AG10803 (cell line): ENCODE data around the gene GPR12.

Experiments used
- DNase-seq: peaks from one replicate; pipeline ENCODE4 v3.0.0; 2010; ENCODE audit warnings: low read depth
- H3K4me3 ChIP-seq: 2 replicates; pipeline ENCODE4 v1.5.1; 2011; ENCODE audit warnings: mild to moderate bottlenecking, low read length, control low read depth
- CTCF ChIP-seq: conservative IDR thresholded peaks from 2 replicates; pipeline ENCODE4 v1.5.1; 2011; ENCODE audit warnings: mild to moderate bottlenecking, low read length, control low read depth, inconsistent platforms

Gene GPR12

GRCh38 chr13:26716984-26717383 is 43.6 kb downstream of the GPR12 start:
- no peak for TF ChIP-seq CTCF
- no peak for DNase-seq
- H3K4me3 ChIP-seq: no peak overlapping the region

- no peak for DNase-seq
- no peak overlapping the region for H3K4me3 ChIP-seq
- no peak for TF ChIP-seq CTCF
Measured at GRCh38 chr13:26713341-26713740, 47.2 kb downstream of the GPR12 start.

- DNase-seq: no peak
- no peak overlapping the region for H3K4me3 ChIP-seq
- TF ChIP-seq CTCF: no peak
Measured at GRCh38 chr13:26711211-26711610, 49.4 kb downstream of the GPR12 start.

GRCh38 chr13:26710166-26710565 is 50.4 kb downstream of the GPR12 start:
- TF ChIP-seq CTCF: no peak
- no peak for DNase-seq
- no peak overlapping the region for H3K4me3 ChIP-seq

DNA sequence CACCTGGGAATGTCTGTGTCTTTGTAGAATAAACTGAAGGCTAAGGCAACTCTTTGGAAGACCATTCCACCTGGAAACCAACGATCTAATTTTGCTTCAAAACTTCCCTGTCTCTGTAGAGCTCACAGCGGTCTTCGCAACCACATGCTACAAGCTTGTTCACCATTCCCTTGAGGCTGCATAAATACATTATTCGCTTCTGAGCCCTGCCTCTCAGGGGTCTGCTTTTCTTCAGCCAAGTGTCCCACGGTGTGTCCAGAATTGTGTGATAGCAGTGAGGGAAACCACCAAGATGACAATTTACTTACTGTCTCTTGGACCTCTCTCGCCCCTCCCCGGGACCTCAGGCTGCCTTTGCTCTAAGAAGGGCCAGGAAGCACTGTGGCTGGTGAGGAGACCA is 51.1 kb downstream of the GPR12 start:
- TF ChIP-seq CTCF: no peak
- H3K4me3 ChIP-seq: no peak overlapping the region
- DNase-seq: no peak

GRCh38 chr13:26708007-26708297 is 52.6 kb downstream of the GPR12 start:
- no peak overlapping the region for H3K4me3 ChIP-seq
- TF ChIP-seq CTCF: no peak
- DNase-seq: no peak

DNA sequence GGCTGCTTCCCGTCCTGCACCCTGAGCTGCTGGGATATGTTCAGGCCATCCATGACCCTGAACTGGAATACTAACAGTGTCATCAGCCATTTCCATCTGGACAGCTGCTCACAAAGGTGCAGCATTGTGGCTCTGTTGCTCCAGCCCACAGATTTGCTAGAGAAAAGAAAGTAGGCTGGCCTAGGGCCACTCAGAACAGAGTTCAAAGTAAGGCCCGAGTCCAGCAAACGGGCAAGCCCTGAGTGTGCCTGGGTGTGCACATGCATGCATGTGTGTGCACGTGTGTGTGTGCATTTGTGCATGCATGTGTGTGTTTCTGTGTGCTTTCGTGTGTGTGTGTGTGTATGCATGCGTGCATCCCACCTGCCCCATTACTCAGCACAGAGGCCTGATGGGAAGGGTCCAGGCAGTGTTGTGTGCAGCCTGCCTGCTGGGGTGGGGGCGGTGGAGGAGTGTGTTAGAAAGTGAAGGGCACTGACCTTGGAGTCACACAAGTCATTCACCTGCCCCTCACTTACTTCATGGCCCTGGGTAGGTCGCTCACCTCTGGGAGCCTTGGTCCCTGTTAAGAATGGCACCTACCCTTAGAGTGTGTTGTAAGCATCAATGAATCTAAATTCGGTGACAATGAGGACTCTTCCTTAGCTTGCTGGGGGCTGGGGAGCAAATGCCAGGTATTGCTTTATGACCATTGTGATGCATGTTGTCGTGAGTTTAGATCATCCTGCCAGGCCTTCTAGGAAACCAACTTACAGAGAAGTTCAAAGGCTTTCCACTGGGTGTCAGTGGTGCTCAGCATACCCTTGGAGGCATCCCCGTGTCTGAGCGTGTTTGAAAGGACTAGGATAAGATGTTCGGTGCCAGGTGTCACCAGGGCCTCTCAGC is 53.2 kb downstream of the GPR12 start:
- peak; percentile 50 for DNase-seq
- TF ChIP-seq CTCF: peak; percentile 74
- no peak overlapping the region for H3K4me3 ChIP-seq
